IMR-90 (cell line): Measurements from ENCODE around the gene CXCL13. TPM values are rescaled to one million over a fixed set of nuclear protein-coding genes. Genes with fewer than 3 reads are reported as not detected.

Source experiments
- ATAC-seq: fragments of 200-7000 bp; cut with Tn5 transposase; 2 replicates; pipeline ENCODE4 v1.9.1; 2020; ENCODE audit warnings: low read depth, mild to moderate bottlenecking, moderate library complexity
- BruUV-seq: library from RNA; stranded (reverse); fragments of 400-500 nt; replicated peaks from 2 replicates; lab custom pipeline; 2021; lab: Mats Ljungman, UMichigan
- CTCF ChIA-PET: fragments of 300-600 bp; formaldehyde crosslinking; extraction: SDS; loops from one replicate; lab custom pipeline; 2021; ENCODE audit warnings: antibody characterized with exemption; lab: Yijun Ruan, JAX
- POLR2A ChIA-PET: fragments of 300-600 bp; sonication (Branson Sonifier 250); formaldehyde crosslinking; loops from one replicate; lab custom pipeline; 2022; ENCODE audit warnings: antibody characterized with exemption; ENCODE audit not compliant: unreplicated experiment; lab: Charles Lee
- DNase-seq: peaks from one replicate; pipeline ENCODE4 v3.0.0; 2013
- H2AFZ ChIP-seq: replicated peaks from 2 replicates; pipeline ENCODE3; 2013; ENCODE audit warnings: low read length, mild to moderate bottlenecking; ENCODE audit not compliant: poor library complexity
- H2AK5ac ChIP-seq: 2 replicates; pipeline ENCODE4 v1.6.1; 2013; ENCODE audit warnings: low read depth, low read length, inconsistent platforms
- H2AK9ac ChIP-seq: replicated peaks from 2 replicates; pipeline ENCODE3; 2013; ENCODE audit warnings: mild to moderate bottlenecking, low read depth, low read length, moderate library complexity; ENCODE audit not compliant: poor library complexity
- H2BK120ac ChIP-seq: 2 replicates; pipeline ENCODE4 v1.6.1; 2013; ENCODE audit warnings: low read depth, low read length, inconsistent platforms
- H2BK15ac ChIP-seq: 3 replicates; pipeline ENCODE4 v1.6.1; 2013; ENCODE audit warnings: low read depth, low read length, inconsistent platforms
- H2BK20ac ChIP-seq: 2 replicates; pipeline ENCODE4 v1.6.1; 2013; ENCODE audit warnings: low read depth, mild to moderate bottlenecking, inconsistent platforms, low read length, moderate library complexity
- H2BK5ac ChIP-seq: 2 replicates; pipeline ENCODE4 v1.6.1; 2013; ENCODE audit warnings: mild to moderate bottlenecking, low read depth, low read length, inconsistent platforms; ENCODE audit not compliant: poor library complexity, severe bottlenecking
- H3K14ac ChIP-seq: replicated peaks from 2 replicates; pipeline ENCODE4 v1.6.1; 2013; ENCODE audit warnings: low read depth, low read length, inconsistent platforms
- H3K18ac ChIP-seq: 2 replicates; pipeline ENCODE4 v1.6.1; 2013; ENCODE audit warnings: low read depth, low read length, control low read depth
- H3K23ac ChIP-seq: 2 replicates; pipeline ENCODE4 v1.6.1; 2013; ENCODE audit warnings: low read depth, low read length, inconsistent platforms
- H3K27ac ChIP-seq: 2 replicates; pipeline ENCODE4 v1.5.1; 2013; ENCODE audit warnings: mild to moderate bottlenecking, control low read depth, low read length; ENCODE audit not compliant: insufficient read depth
- H3K27me3 ChIP-seq: 2 replicates; pipeline ENCODE4 v1.6.1; 2013; ENCODE audit warnings: low read length; ENCODE audit not compliant: control insufficient read depth, insufficient read depth
- H3K36me3 ChIP-seq: 2 replicates; pipeline ENCODE4 v1.6.1; 2013; ENCODE audit warnings: low read length, mixed read lengths; ENCODE audit not compliant: control insufficient read depth, insufficient read depth
- H3K4ac ChIP-seq: 2 replicates; pipeline ENCODE4 v1.6.1; 2013; ENCODE audit warnings: low read depth, low read length, inconsistent platforms
- H3K4me1 ChIP-seq: 2 replicates; pipeline ENCODE4 v1.6.1; 2013; ENCODE audit warnings: low read length, mixed read lengths; ENCODE audit not compliant: control insufficient read depth, insufficient read depth
- H3K4me2 ChIP-seq: 2 replicates; pipeline ENCODE4 v1.6.1; 2013; ENCODE audit warnings: low read depth, mild to moderate bottlenecking, control low read depth, low read length, moderate library complexity
- H3K4me3 ChIP-seq: 2 replicates; pipeline ENCODE4 v1.5.1; 2013; ENCODE audit warnings: low read depth, mild to moderate bottlenecking, control low read depth, low read length, moderate library complexity; ENCODE audit not compliant: insufficient read depth
- H3K56ac ChIP-seq: 2 replicates; pipeline ENCODE4 v1.6.1; 2013; ENCODE audit warnings: low read length, inconsistent platforms; ENCODE audit not compliant: insufficient read depth; ENCODE audit errors: extremely low read depth
- H3K79me1 ChIP-seq, 2 experiments: 2 replicates each; pipeline ENCODE4 v1.6.1; 2013; ENCODE audit warnings: low read length in 2 of 2, inconsistent platforms in 1 of 2, low read depth in 1 of 2
- H3K9ac ChIP-seq: 2 replicates; pipeline ENCODE4 v1.6.1; 2013; ENCODE audit warnings: low read depth, low read length, control low read depth
- H3K9me1 ChIP-seq: 2 replicates; pipeline ENCODE4 v1.6.1; 2013; ENCODE audit warnings: low read length, inconsistent platforms; ENCODE audit not compliant: insufficient read depth
- H3K9me3 ChIP-seq: 2 replicates; pipeline ENCODE4 v1.6.1; 2013; ENCODE audit warnings: low read length; ENCODE audit not compliant: control insufficient read depth, insufficient read depth
- H4K20me1 ChIP-seq: 2 replicates; pipeline ENCODE4 v1.6.1; 2013; ENCODE audit warnings: low read length, inconsistent platforms; ENCODE audit not compliant: insufficient read depth
- H4K5ac ChIP-seq: 2 replicates; pipeline ENCODE4 v1.6.1; 2013; ENCODE audit warnings: mild to moderate bottlenecking, low read depth, low read length, control low read depth
- H4K8ac ChIP-seq, 2 experiments: 2 replicates each; pipeline ENCODE4 v1.6.1; 2013; ENCODE audit warnings: low read depth in 2 of 2, low read length in 2 of 2, control low read depth in 1 of 2, inconsistent platforms in 1 of 2
- H4K91ac ChIP-seq: 2 replicates; pipeline ENCODE4 v1.6.1; 2013; ENCODE audit warnings: low read depth, low read length, inconsistent platforms; ENCODE audit not compliant: insufficient read depth
- CEBPB ChIP-seq: IDR thresholded peaks from 2 replicates; pipeline ENCODE4 v1.6.1; 2012; ENCODE audit warnings: low read depth, low read length, improper control_type of control experiment
- MAZ ChIP-seq: IDR thresholded peaks from 2 replicates; pipeline ENCODE4 v1.6.1; 2012; ENCODE audit warnings: low read depth, mild to moderate bottlenecking, low read length, improper control_type of control experiment, moderate library complexity, borderline replicate concordance
- MXI1 ChIP-seq: IDR thresholded peaks from 2 replicates; pipeline ENCODE4 v1.6.1; 2012; ENCODE audit warnings: low read depth, mild to moderate bottlenecking, low read length, moderate library complexity, borderline replicate concordance
- RAD21 ChIP-seq: IDR thresholded peaks from 2 replicates; pipeline ENCODE4 v1.6.1; 2012; ENCODE audit warnings: low read length, improper control_type of control experiment
- RCOR1 ChIP-seq: IDR thresholded peaks from 2 replicates; pipeline ENCODE4 v1.6.1; 2012; ENCODE audit warnings: mild to moderate bottlenecking, low read length, improper control_type of control experiment; ENCODE audit not compliant: insufficient replicate concordance
- RFX5 ChIP-seq: IDR thresholded peaks from 2 replicates; pipeline ENCODE4 v1.8.0; 2012; ENCODE audit warnings: low read depth, mild to moderate bottlenecking, low read length, moderate library complexity
- WGBS, 2 experiments: methylation state at CpG; one replicate each; pipeline versions ENCODE4 v1.1.5 to v1.1.7; 2013; ENCODE audit warnings: missing lambda C conversion rate in 2 of 2; ENCODE audit not compliant: insufficient read length in 1 of 2; ENCODE audit errors: extremely low coverage in 2 of 2; 5-methylcytosine and 5-hydroxymethylcytosine counted together
- dilution Hi-C: fragments of 300-500 bp; cut with HindIII; formaldehyde crosslinking; loops from one replicate; pipeline ENCODE4 v1.14.3; 2018; ENCODE audit warnings: low sequenced_read_pairs; ENCODE audit not compliant: unreplicated experiment
- in situ Hi-C: fragments of 300-500 bp; cut with MboI; formaldehyde crosslinking; loops from 3 replicates; pipeline ENCODE4 v1.14.3; 2019; ENCODE audit warnings: low sequenced_read_pairs, inconsistent platforms, mixed read lengths
- intact Hi-C: fragments of 100-400 bp; cut with micrococcal nuclease; formaldehyde crosslinking; loops from 2 replicates; pipeline ENCODE4 v1.10.0; 2022
- polyA plus RNA-seq, 3 experiments: library from polyadenylated mRNA; depleted of rRNA; stranded (reverse); fragments of >200 nt; gene quantifications; 2 replicates each; pipeline ENCODE4 v1.2.3, GENCODE V29; 2012; ENCODE audit warnings: low replicate concordance in 1 of 3
- total RNA-seq: library from RNA; depleted of rRNA; stranded (reverse); fragments of >200 nt; gene quantifications from 2 replicates; pipeline ENCODE4 v1.2.3, GENCODE V29; 2012

The CXCL13 gene
- total and polyA plus RNA-seq, 2 of the 4 experiments (the other 2 are of a cell fraction): not detected

- no peak overlapping the region for H2BK5ac ChIP-seq
- no peaks in the 10 kb centered on the region for H3K36me3 ChIP-seq
- H2AK5ac ChIP-seq: no peak overlapping the region
- H3K9me1 ChIP-seq: no peaks in the 10 kb centered on the region
- no peak for ATAC-seq
- peaks cover 9% of the 10 kb centered on the region for H3K27me3 ChIP-seq
- CTCF ChIA-PET: interaction anchor here (3.0 kb wide), 1 partner anchor 11 kb away, joined by 12 read pairs; no protein-coding TSS in a partner anchor
- DNase-seq: no peak
- no peak overlapping the region for H3K4me2 ChIP-seq
- no peak overlapping the region for H4K5ac ChIP-seq
- no peak overlapping the region for H3K4me3 ChIP-seq
- H2AFZ ChIP-seq: no peak overlapping the region
- H3K56ac ChIP-seq: no peak overlapping the region
- H2BK20ac ChIP-seq: no peak overlapping the region
- H3K9me3 ChIP-seq: no peaks in the 10 kb centered on the region
- dilution Hi-C loops: no loop called here
- no peak for TF ChIP-seq CEBPB
- no peak for TF ChIP-seq RAD21
- TF ChIP-seq RCOR1: no peak
- TF ChIP-seq MAZ: no peak
- no peak for TF ChIP-seq RFX5
- TF ChIP-seq MXI1: no peak
- no peak overlapping the region for H3K27ac ChIP-seq
- POLR2A ChIA-PET: no interaction called here
- H3K14ac ChIP-seq: no peak overlapping the region
- H3K4ac ChIP-seq: no peak overlapping the region
- H3K9ac ChIP-seq: no peak overlapping the region
- in situ Hi-C loops: no loop called here
- no peak overlapping the region for H3K23ac ChIP-seq
- H4K20me1 ChIP-seq: no peaks in the 10 kb centered on the region
- intact Hi-C loops: no loop called here
- H4K8ac ChIP-seq: no peak overlapping the region
- H2AK9ac ChIP-seq: no peak overlapping the region
- H3K4me1 ChIP-seq: no peaks in the 10 kb centered on the region
- BruUV-seq: no TSS peak
- H4K91ac ChIP-seq: no peak overlapping the region
- no peak overlapping the region for H2BK15ac ChIP-seq
- WGBS, 2 experiments: no CpG with 5 or more reads among the region's 3 CpGs
- no peaks in the 10 kb centered on the region for H3K79me1 ChIP-seq
- no peak overlapping the region for H2BK120ac ChIP-seq
- H3K18ac ChIP-seq: no peak overlapping the region
These were observed 15.1 kb upstream of the CXCL13 start for GRCh38 chr4:77590482-77590881.
